Body of pancreas (tissue), 4 donors: Measurements from ENCODE around the gene WWTR1. TPM values are rescaled to one million over a fixed set of nuclear protein-coding genes. Genes with fewer than 3 reads are reported as not detected.

ENCODE experiments used
- ATAC-seq: fragments of 150-250 bp; one replicate; pipeline ENCODE4 v1.9.1; 2016
- DNase-seq, 4 donors: peaks; one replicate each; pipeline ENCODE4 v3.0.0-alpha.2; 2019
- H3K27ac ChIP-seq, 4 donors: fragments of 200-600 bp; sonication (generic); 1 replicate in 3 of 4; 2 replicates in 1 of 4; pipeline versions ENCODE4 v1.5.1 to v1.6.1; 2016 to 2019; ENCODE audit warnings: mild to moderate bottlenecking in 1 of 4, mixed read lengths in 1 of 4, moderate library complexity in 1 of 4
- H3K27me3 ChIP-seq, 2 donors: fragments of 200-600 bp; sonication (generic); one replicate each; pipeline ENCODE4 v1.6.0; 2016; ENCODE audit warnings: mild to moderate bottlenecking in 1 of 2
- H3K36me3 ChIP-seq, 2 donors: fragments of 200-600 bp; sonication (generic); replicated peaks in 1 of 2; 2 replicates each; pipeline ENCODE4 v1.5.1; 2016; ENCODE audit warnings: low read depth in 2 of 2; ENCODE audit not compliant: insufficient read depth in 1 of 2
- H3K4me1 ChIP-seq: fragments of 200-600 bp; sonication (generic); one replicate; pipeline ENCODE4 v1.6.0; 2016
- H3K4me3 ChIP-seq, 2 donors: fragments of 200-600 bp; sonication (generic); 1 replicate in 1 of 2; 2 replicates in 1 of 2; pipeline ENCODE4 v1.5.1; 2016 to 2019
- H3K9me3 ChIP-seq, 3 donors: fragments of 200-600 bp; sonication (generic); 1 replicate in 2 of 3; 2 replicates in 1 of 3; pipeline ENCODE4 v1.5.1; 2016
- POLR2A ChIP-seq, 3 donors: fragments of 450-650 bp; IDR thresholded peaks; one replicate each; pipeline ENCODE4 v1.6.1; 2016; ENCODE audit warnings: antibody characterized with exemption in 3 of 3, mild to moderate bottlenecking in 2 of 3
- WGBS, 2 donors: methylation state at CpG; one replicate each; pipeline ENCODE4 v1.1.5; 2017; 5-methylcytosine and 5-hydroxymethylcytosine counted together
- intact Hi-C: fragments of 100-400 bp; cut with DNase I; formaldehyde crosslinking; loops from one replicate; pipeline ENCODE4 v1.15.1; 2023
- total RNA-seq, 2 donors: library from RNA; depleted of rRNA; stranded (reverse); fragments of >200 nt; gene quantifications; one replicate each; pipeline ENCODE4 v1.1.0, GENCODE V29; 2016
- TF ChIP-seq, protein P1 (sequence below), 7 experiments: fragments of 450-650 bp in 4 of 7; fragments of 200-600 bp in 3 of 7; sonication (generic) in 3 of 7; IDR thresholded peaks; one replicate each; pipeline ENCODE4 v1.5.1; 2016 to 2019; ENCODE audit warnings: antibody characterized with exemption in 7 of 7

WWTR1 gene
- total RNA-seq, 2 donors from 2014 or later = 46.2 to 64.3 TPM

DNA sequence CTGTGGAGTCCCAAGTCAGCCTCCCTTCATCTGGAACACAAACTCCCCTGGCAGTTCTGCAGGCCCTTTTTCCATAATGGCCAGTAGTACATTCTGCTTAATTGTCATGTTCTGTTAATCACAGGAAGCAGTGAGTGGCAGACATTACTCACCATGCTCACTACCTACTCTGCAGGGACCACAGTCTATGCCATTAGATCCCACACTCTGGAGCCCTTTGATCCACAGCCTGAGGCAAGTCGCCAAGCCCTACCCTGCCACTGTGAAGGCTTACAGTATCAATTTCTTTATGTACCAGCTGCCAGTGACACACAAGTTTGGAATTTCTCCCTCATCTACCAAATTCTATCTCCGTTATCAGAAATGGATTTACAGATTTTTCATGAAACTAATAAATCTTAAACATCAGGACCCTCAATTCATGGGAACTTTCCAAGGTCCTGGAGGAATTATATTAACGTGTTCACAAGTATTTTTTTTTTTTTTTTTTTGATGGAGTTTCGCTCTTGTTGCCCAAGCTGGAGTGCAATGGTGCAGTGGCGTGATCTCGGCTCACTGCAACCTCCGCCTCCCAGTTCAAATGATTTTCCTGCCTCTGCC, 20.6 kb upstream of the WWTR1 start:
- Histone ChIP-seq H3K4me1 (no peaks in the 10 kb centered on the region), H3K27me3 (no peaks in the 10 kb centered on the region), H3K4me3 (no peak overlapping the region), H3K27ac (no peak overlapping the region), H3K36me3 (no peaks in the 10 kb centered on the region), H3K9me3 (no peaks in the 10 kb centered on the region)
- intact Hi-C loops = no loop called here
- ATAC-seq (no peak), DNase-seq (no peak)
- 90 to 92% methylated on average over 5 to 7 of the region's 7 CpGs for WGBS, 2 donors
- TF ChIP-seq, protein P1, sequence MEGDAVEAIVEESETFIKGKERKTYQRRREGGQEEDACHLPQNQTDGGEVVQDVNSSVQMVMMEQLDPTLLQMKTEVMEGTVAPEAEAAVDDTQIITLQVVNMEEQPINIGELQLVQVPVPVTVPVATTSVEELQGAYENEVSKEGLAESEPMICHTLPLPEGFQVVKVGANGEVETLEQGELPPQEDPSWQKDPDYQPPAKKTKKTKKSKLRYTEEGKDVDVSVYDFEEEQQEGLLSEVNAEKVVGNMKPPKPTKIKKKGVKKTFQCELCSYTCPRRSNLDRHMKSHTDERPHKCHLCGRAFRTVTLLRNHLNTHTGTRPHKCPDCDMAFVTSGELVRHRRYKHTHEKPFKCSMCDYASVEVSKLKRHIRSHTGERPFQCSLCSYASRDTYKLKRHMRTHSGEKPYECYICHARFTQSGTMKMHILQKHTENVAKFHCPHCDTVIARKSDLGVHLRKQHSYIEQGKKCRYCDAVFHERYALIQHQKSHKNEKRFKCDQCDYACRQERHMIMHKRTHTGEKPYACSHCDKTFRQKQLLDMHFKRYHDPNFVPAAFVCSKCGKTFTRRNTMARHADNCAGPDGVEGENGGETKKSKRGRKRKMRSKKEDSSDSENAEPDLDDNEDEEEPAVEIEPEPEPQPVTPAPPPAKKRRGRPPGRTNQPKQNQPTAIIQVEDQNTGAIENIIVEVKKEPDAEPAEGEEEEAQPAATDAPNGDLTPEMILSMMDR (IDR thresholded peaks at IDR 0.05) = no peak
- TF ChIP-seq POLR2A (IDR thresholded peaks at IDR 0.05) = no peak

DNA sequence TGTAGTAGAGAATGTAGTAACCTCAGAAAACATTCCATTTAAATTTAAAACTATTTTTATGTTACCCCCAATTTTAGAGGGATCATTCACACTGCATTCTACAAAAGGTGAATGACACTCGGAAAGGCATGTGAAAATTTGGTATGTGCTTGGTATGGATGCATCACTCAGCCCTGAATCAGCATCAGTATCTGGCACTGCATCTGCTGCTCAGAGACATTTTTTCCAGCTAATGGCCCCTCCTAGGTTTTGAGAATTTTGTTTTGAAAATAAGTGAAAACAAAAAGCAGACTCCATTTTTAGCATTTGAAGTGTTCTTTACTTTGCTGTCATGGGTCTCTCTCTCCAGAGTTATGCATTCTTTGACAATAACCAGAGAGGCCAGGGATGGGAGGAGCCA, 15.6 kb upstream of the WWTR1 start:
- WGBS, 2 donors = 91 to 92% methylated on average over 1 of the region's 1 CpG
- TF ChIP-seq, protein P1 (IDR thresholded peaks at IDR 0.05) = no peak
- no peak for TF ChIP-seq POLR2A (IDR thresholded peaks at IDR 0.05)
- intact Hi-C loops = no loop called here
- no peak overlapping the region for H3K4me3 ChIP-seq
- H3K4me1 ChIP-seq = no peaks in the 10 kb centered on the region
- H3K36me3 ChIP-seq = no peaks in the 10 kb centered on the region
- H3K9me3 ChIP-seq = no peaks in the 10 kb centered on the region
- no peak overlapping the region for H3K27ac ChIP-seq
- H3K27me3 ChIP-seq = no peaks in the 10 kb centered on the region
- no peak for ATAC-seq
- DNase-seq = no peak

DNA sequence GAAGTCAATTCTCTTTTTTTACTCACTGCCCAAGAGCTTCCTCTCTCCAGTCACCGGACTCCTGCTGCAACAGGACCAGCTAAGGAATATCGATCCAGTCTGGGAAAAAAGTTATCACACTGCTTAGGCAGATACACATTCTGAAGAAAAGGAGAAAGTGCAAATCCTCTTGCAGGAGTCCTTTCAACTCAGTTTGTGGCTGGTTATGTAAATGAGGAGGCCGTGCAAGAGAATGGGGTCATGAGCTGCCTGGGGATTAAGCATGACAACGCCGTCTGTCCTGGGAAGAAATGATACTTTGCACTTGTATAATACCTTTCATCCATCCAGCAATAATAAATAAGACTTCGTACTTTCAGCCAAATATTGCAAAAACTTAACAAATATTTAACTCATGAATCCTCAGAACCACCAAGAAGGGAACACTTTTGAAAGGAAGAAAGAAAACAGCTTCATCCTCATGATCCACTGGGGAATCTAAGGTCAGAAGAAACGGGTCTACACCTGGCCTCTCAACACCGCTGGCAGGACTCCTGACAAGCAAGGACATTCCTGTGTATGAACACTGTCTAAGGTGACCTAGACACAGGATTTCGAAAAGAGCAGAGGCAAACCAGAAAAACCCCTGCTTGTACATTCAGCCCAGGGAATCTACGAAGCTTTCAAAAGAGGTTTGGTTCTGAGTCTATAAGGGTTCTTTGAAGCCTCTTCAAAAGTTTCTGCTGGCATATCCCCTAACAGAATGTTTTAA, 13.1 kb upstream of the WWTR1 start:
- no peak for TF ChIP-seq POLR2A (IDR thresholded peaks at IDR 0.05)
- TF ChIP-seq, protein P1 (IDR thresholded peaks at IDR 0.05) = no peak
- Histone ChIP-seq H3K4me3 (no peak overlapping the region), H3K27me3 (no peaks in the 10 kb centered on the region), H3K4me1 (no peaks in the 10 kb centered on the region), H3K27ac (no peak overlapping the region), H3K36me3 (no peaks in the 10 kb centered on the region), H3K9me3 (no peaks in the 10 kb centered on the region)
- 28 to 46% methylated on average over 10 of the region's 10 CpGs for WGBS, 2 donors
- intact Hi-C loops = no loop called here
- DNase-seq (no peak), ATAC-seq (no peak)

DNA sequence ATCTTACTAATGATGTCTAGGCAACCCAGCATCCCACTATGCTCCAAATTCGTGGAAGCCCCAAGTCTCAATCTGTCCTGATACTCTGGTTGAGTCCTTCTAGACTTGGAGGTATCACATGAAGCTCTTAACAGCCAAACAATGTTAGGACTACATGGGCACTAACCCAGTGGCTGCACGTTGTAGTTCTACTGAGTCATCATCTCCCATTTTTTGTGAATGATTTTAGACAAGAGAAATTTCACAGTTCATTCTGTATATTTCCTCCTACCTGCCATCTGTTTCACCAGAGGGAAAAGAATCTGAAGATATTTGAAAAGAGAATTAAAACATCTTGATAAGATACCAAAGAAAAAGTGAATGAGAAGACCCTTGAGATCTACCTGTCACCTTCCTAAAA, 9.8 kb upstream of the WWTR1 start:
- no peaks in the 10 kb centered on the region for H3K4me1 ChIP-seq
- H3K27me3 ChIP-seq = no peaks in the 10 kb centered on the region
- intact Hi-C loops = no loop called here
- H3K36me3 ChIP-seq = no peaks in the 10 kb centered on the region
- 65 to 74% methylated on average over 2 of the region's 2 CpGs for WGBS, 2 donors
- no peak for DNase-seq
- H3K9me3 ChIP-seq = no peaks in the 10 kb centered on the region
- TF ChIP-seq, protein P1 (IDR thresholded peaks at IDR 0.05) = no peak
- no peak for TF ChIP-seq POLR2A (IDR thresholded peaks at IDR 0.05)
- no peak for ATAC-seq
- no peak overlapping the region for H3K4me3 ChIP-seq
- H3K27ac ChIP-seq = no peak overlapping the region

DNA sequence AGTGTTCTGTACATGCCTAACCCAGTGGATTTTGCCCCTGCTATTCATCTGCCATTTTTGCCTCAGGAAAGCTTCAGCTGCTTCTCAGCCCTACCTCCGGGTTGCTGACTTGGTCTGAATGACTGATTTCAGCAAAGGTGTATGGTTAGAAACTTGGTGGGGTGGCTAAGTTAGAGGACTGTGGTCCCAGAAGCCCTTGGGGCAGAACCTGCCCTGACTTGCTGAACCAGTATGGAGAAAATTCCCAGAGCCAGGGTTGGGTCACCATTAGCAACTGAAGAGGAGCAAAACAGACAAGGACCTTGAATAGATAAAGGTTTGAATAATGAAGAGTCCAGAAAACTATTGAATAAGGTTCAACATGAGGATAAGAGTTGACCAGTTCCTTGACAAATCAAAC, 6.1 kb upstream of the WWTR1 start:
- Histone ChIP-seq H3K4me3 (no peak overlapping the region), H3K36me3 (no peaks in the 10 kb centered on the region), H3K4me1 (peaks cover 1% of the 10 kb centered on the region), H3K27me3 (no peaks in the 10 kb centered on the region), H3K27ac (no peak overlapping the region), H3K9me3 (no peaks in the 10 kb centered on the region)
- intact Hi-C loops = no loop called here
- ATAC-seq = no peak
- TF ChIP-seq POLR2A (IDR thresholded peaks at IDR 0.05) = no peak
- TF ChIP-seq, protein P1 (IDR thresholded peaks at IDR 0.05) = no peak
- WGBS, 2 donors = 69 to 80% methylated on average over 1 of the region's 1 CpG
- no peak for DNase-seq
